Panc1 (cell line): ENCODE data around the gene OOSP4A.

Experiments
- CTCF ChIP-seq: fragments of 450-650 bp; IDR thresholded peaks from 2 replicates; pipeline ENCODE4 v1.5.1; 2017; ENCODE audit warnings: mild to moderate bottlenecking
- POLR2AphosphoS5 ChIP-seq: IDR thresholded peaks from 2 replicates; pipeline ENCODE4 v1.6.1; 2012; ENCODE audit warnings: mild to moderate bottlenecking, low read depth, low read length, moderate library complexity
- REST ChIP-seq, 2 experiments: IDR thresholded peaks; 2 replicates each; pipeline ENCODE4 v1.6.1; 2011 to 2012; ENCODE audit warnings: low read depth in 2 of 2, control low read depth in 1 of 2, low read length in 1 of 2, mild to moderate bottlenecking in 1 of 2, moderate library complexity in 1 of 2; ENCODE audit not compliant: insufficient read depth in 1 of 2
- SIN3A ChIP-seq: IDR thresholded peaks from 2 replicates; pipeline ENCODE4 v1.6.1; 2012; ENCODE audit warnings: low read depth, mild to moderate bottlenecking, low read length, moderate library complexity, borderline replicate concordance; ENCODE audit not compliant: insufficient read depth

- TF ChIP-seq POLR2AphosphoS5 (no peak), CTCF (no peak), REST (IDR thresholded peaks at IDR 0.05; ENCODE audit: insufficient read depth in 1 of 2, low read depth in 2 of 2, low read length in 1 of 2) (no peak), SIN3A (no peak)
These were observed 20.5 kb downstream of the OOSP4A start for GRCh38 chr11:59984368-59984767.
